Measurements from ENCODE around the gene LRRC8B.

- TF ChIP-seq ATF3 (CRISPR knock-in tag; conservative IDR thresholded peaks at IDR 0.05): no peak
- no peak for TF ChIP-seq CTCF (IDR thresholded peaks at IDR 0.05)
- no peak for TF ChIP-seq MLX (CRISPR knock-in tag; IDR thresholded peaks at IDR 0.05)
- no peak for TF ChIP-seq MAX (CRISPR knock-in tag; IDR thresholded peaks at IDR 0.05)
- no peak for TF ChIP-seq ESRRA (CRISPR knock-in tag; IDR thresholded peaks at IDR 0.05; ENCODE audit: borderline replicate concordance)
- TF ChIP-seq ZNF281 (CRISPR knock-in tag; IDR thresholded peaks at IDR 0.05): no peak
- TF ChIP-seq ATF2 (CRISPR knock-in tag; IDR thresholded peaks at IDR 0.05; ENCODE audit: borderline replicate concordance, low read depth): no peak
- no peak for TF ChIP-seq HMGA2 (CRISPR knock-in tag; IDR thresholded peaks at IDR 0.05)
- TF ChIP-seq ETV6 (CRISPR knock-in tag; IDR thresholded peaks at IDR 0.05): no peak
Observed at GRCh38 chr1:89643577-89643976, 118.9 kb downstream of the LRRC8B start.

All from WTC11 (cell line).